ENCODE data around the gene NFIL3.

Gene NFIL3

GRCh38 chr9:91421971-91422757 is 1.5 kb downstream of the NFIL3 start:
- no peak for DNase-seq (ENCODE audit: low spot score)

GRCh38 chr9:91421128-91421765 is 2.4 kb downstream of the NFIL3 start:
- peak; percentile 67 for DNase-seq (ENCODE audit: low spot score)

GRCh38 chr9:91420501-91421127 is 3.0 kb downstream of the NFIL3 start:
- DNase-seq (ENCODE audit: low spot score) = no peak

GRCh38 chr9:91419222-91420191 is 4.1 kb downstream of the NFIL3 start:
- no peak for DNase-seq (ENCODE audit: low spot score)

- no peak for DNase-seq (ENCODE audit: low spot score)
These were observed 5.4 kb downstream of the NFIL3 start for GRCh38 chr9:91418215-91418610.

GRCh38 chr9:91417602-91418214 is 5.9 kb downstream of the NFIL3 start:
- DNase-seq (ENCODE audit: low spot score) = no peak

GRCh38 chr9:91416096-91416712 is 7.4 kb downstream of the NFIL3 start:
- DNase-seq (ENCODE audit: low spot score) = no peak

GRCh38 chr9:91415290-91415689 is 8.3 kb downstream of the NFIL3 start:
- no peak for DNase-seq (ENCODE audit: low spot score)

GRCh38 chr9:91412941-91413340 is 10.7 kb downstream of the NFIL3 start:
- DNase-seq (ENCODE audit: low spot score) = no peak

- no peak for DNase-seq (ENCODE audit: low spot score)
These were observed 12.4 kb downstream of the NFIL3 start for GRCh38 chr9:91411096-91411771.

- no peak for DNase-seq (ENCODE audit: low spot score)
These were observed 13.5 kb downstream of the NFIL3 start for GRCh38 chr9:91410161-91410560.

- no peak for DNase-seq (ENCODE audit: low spot score)
These were observed 15.2 kb downstream of the NFIL3 start for GRCh38 chr9:91408475-91408874.

- no peak for DNase-seq (ENCODE audit: low spot score)
These were observed 15.9 kb downstream of the NFIL3 start for GRCh38 chr9:91407580-91408318.

- no peak for DNase-seq (ENCODE audit: low spot score)
These were observed 18.1 kb downstream of the NFIL3 start for GRCh38 chr9:91405343-91406077.

GRCh38 chr9:91403665-91404543 is 19.7 kb downstream of the NFIL3 start:
- DNase-seq (ENCODE audit: low spot score) = no peak

GRCh38 chr9:91398926-91399325 is 24.7 kb downstream of the NFIL3 start:
- DNase-seq (ENCODE audit: low spot score) = no peak

GRCh38 chr9:91395553-91396471 is 27.8 kb downstream of the NFIL3 start:
- DNase-seq (ENCODE audit: low spot score) = no peak

Measured in D341Med (cell line).